ENCODE measurements around the gene SLC45A2. TPM values are rescaled to one million over a fixed set of nuclear protein-coding genes. Genes with fewer than 3 reads are reported as not detected.

The SLC45A2 gene
- total and polyA plus RNA-seq, 7 donors = 0.08 to 0.24 TPM; not detected in 5

- Histone ChIP-seq H3K36me3 (ENCODE audit: insufficient read depth in 1 of 2, low read depth in 1 of 2) (peaks cover 0 to 10% of the 10 kb centered on the region in 2 donors), H3K9me3 (no peaks in the 10 kb centered on the region), H3K4me3 (no peak overlapping the region), H3K27me3 (ENCODE audit: insufficient read depth in 3 of 3, low read length in 2 of 3) (no peaks in the 10 kb centered on the region), H3K4me1 (peaks cover 5% of the 10 kb centered on the region), H3K27ac (no peak overlapping the region)
- WGBS, 3 donors = 70 to 81% (median 76%) methylated on average over 1 of the region's 1 CpG
- no peak for ATAC-seq
- TF ChIP-seq, protein P1, sequence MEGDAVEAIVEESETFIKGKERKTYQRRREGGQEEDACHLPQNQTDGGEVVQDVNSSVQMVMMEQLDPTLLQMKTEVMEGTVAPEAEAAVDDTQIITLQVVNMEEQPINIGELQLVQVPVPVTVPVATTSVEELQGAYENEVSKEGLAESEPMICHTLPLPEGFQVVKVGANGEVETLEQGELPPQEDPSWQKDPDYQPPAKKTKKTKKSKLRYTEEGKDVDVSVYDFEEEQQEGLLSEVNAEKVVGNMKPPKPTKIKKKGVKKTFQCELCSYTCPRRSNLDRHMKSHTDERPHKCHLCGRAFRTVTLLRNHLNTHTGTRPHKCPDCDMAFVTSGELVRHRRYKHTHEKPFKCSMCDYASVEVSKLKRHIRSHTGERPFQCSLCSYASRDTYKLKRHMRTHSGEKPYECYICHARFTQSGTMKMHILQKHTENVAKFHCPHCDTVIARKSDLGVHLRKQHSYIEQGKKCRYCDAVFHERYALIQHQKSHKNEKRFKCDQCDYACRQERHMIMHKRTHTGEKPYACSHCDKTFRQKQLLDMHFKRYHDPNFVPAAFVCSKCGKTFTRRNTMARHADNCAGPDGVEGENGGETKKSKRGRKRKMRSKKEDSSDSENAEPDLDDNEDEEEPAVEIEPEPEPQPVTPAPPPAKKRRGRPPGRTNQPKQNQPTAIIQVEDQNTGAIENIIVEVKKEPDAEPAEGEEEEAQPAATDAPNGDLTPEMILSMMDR (IDR thresholded peaks at IDR 0.05) = no peak
- no peak for DNase-seq
- intact Hi-C loops (cut with DNase I) = loop anchor here (10.0 kb wide), 2 partner anchors 460 to 470 kb away; no protein-coding TSS in a partner anchor
These were observed 10.4 kb upstream of the SLC45A2 start for GRCh38 chr5:33994845-33995244.

DNA sequence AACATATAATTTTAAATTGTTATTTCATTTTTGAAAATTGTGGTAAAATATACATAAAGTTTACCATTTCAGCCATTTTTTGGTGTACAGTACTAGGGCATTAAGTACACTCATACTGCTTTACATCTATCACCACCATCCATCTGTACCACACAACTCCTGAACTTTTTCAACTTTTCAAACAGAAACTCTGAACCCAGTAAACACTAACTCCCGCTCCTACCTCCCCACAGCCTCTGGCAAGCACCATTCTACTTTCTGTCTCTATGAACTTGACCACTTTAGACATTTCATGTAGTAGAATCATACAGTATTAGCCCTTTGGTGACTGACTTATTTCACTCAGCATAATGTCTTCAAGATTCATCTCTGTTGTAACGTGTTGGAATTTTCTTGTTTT lies 8.4 kb upstream of the SLC45A2 start:
- Histone ChIP-seq H3K36me3 (ENCODE audit: insufficient read depth in 1 of 2, low read depth in 1 of 2) (peaks cover 4 to 29% of the 10 kb centered on the region in 2 donors), H3K4me3 (no peak overlapping the region), H3K27me3 (ENCODE audit: insufficient read depth in 3 of 3, low read length in 2 of 3) (no peaks in the 10 kb centered on the region), H3K4me1 (peaks cover 5% of the 10 kb centered on the region), H3K27ac (no peak overlapping the region), H3K9me3 (no peaks in the 10 kb centered on the region)
- ATAC-seq (no peak), DNase-seq (no peak)
- intact Hi-C loops (cut with DNase I) = loop anchor here (10.0 kb wide), 2 partner anchors 462 to 472 kb away; no protein-coding TSS in a partner anchor
- WGBS, 3 donors = 86 to 91% (median 89%) methylated on average over 2 of the region's 2 CpGs
- TF ChIP-seq, protein P1 (IDR thresholded peaks at IDR 0.05) = no peak

GRCh38 chr5:33985447-33985846 lies 954 bp upstream of the SLC45A2 start:
- H3K4me3 ChIP-seq = no peak overlapping the region
- TF ChIP-seq, protein P1 (IDR thresholded peaks at IDR 0.05) = no peak
- peaks cover 5 to 38% of the 10 kb centered on the region in 2 donors for H3K36me3 ChIP-seq (ENCODE audit: insufficient read depth in 1 of 2, low read depth in 1 of 2)
- DNase-seq (no peak), ATAC-seq (no peak)
- 97 to 98% (median 97%) methylated on average over 6 of the region's 6 CpGs for WGBS, 3 donors
- H3K27me3 ChIP-seq (ENCODE audit: insufficient read depth in 3 of 3, low read length in 2 of 3) = no peaks in the 10 kb centered on the region
- no peaks in the 10 kb centered on the region for H3K4me1 ChIP-seq
- intact Hi-C loops (cut with DNase I) = no loop called here
- H3K9me3 ChIP-seq = no peaks in the 10 kb centered on the region
- no peak overlapping the region for H3K27ac ChIP-seq

DNA sequence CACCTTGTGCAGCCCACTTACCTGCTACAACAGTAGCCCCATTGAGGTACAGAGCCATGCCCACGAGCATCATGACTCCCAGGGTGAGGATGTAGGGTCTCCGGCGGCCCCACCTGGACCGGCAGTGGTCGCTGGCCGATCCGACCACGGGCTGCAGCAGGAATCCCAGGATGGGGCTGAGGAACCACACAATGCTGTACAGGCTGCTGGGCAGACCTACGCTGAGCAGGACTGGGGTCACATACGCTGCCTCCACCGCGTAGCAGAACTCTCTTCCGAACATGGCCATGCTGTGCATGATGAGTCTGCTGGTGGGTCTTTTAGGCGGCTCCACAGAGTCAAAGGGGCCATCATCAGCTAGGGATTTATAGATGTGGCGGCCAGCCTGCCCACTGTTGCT lies 315 bp downstream of the SLC45A2 start:
- H3K36me3 ChIP-seq (ENCODE audit: insufficient read depth in 1 of 2, low read depth in 1 of 2) = peaks cover 5 to 32% of the 10 kb centered on the region in 2 donors
- intact Hi-C loops (cut with DNase I) = no loop called here
- TF ChIP-seq, protein P1 (IDR thresholded peaks at IDR 0.05) = no peak
- DNase-seq (no peak), ATAC-seq (no peak)
- WGBS, 3 donors = 97 to 98% (median 97%) methylated on average over 15 of the region's 15 CpGs
- no peak overlapping the region for H3K27ac ChIP-seq
- no peaks in the 10 kb centered on the region for H3K27me3 ChIP-seq (ENCODE audit: insufficient read depth in 3 of 3, low read length in 2 of 3)
- no peaks in the 10 kb centered on the region for H3K9me3 ChIP-seq
- no peaks in the 10 kb centered on the region for H3K4me1 ChIP-seq
- H3K4me3 ChIP-seq = no peak overlapping the region
